ENCODE data around the gene ERC2. TPM values are rescaled to one million over a fixed set of nuclear protein-coding genes. Genes with fewer than 3 reads are reported as not detected.

ERC2 gene
- total and polyA plus RNA-seq, 2 of the 8 experiments (the other 6 are each of a cell fraction or from before 2014, with no cell fraction given): 16.4 to 22.8 TPM

- no peak for FAIRE-seq
- no peak overlapping the region for H4K91ac ChIP-seq (replicated peaks; ENCODE audit: insufficient read length, low read length)
These were observed 911.4 kb downstream of the ERC2 start for GRCh38 chr3:55556619-55557537.

More at GRCh38 chr3:55556619-55557537, 911.4 kb downstream of the ERC2 start:
- CTCF ChIA-PET (ENCODE audit: partially characterized antibody): interaction anchor here (0.9 to 3.0 kb wide), 9 partner anchors 8 to 1599 kb away, joined by 3 to 17 read pairs (median 5); no protein-coding TSS in a partner anchor
- no peak overlapping the region for H2BK120ac ChIP-seq (replicated peaks; ENCODE audit: low read depth, low read length)
- no peak overlapping the region for H3K56ac ChIP-seq (replicated peaks; ENCODE audit: insufficient read length, low read depth, low read length)
- no peak overlapping the region for H3K23ac ChIP-seq (ENCODE audit: insufficient read length)
- no peaks in the 10 kb centered on the region for H3K27me3 ChIP-seq (replicated peaks in 1 of 4; ENCODE audit: control insufficient read depth in 3 of 4, extremely low read depth in 1 of 4, insufficient read depth in 3 of 4, low read length in 3 of 4)
- POLR2A ChIA-PET (ENCODE audit: partially characterized antibody): interaction anchor here (1.1 to 1.4 kb wide), 3 partner anchors 9 to 73 kb away, joined by 3 read pairs; no protein-coding TSS in a partner anchor
- peak overlapping the region in 1 of 4 experiments; percentile 3; a peak in 1 of 7 replicates for H3K9ac ChIP-seq (replicated peaks in 1 of 4; ENCODE audit: extremely low read depth in 1 of 4, low read depth in 3 of 4, low read length in 3 of 4)
- H3K79me2 ChIP-seq (ENCODE audit: control insufficient read depth in 1 of 2, insufficient read depth in 2 of 2, low read length in 2 of 2): no peaks in the 10 kb centered on the region
- no peak overlapping the region for H4K8ac ChIP-seq (ENCODE audit: extremely low read depth, insufficient read depth, low read length)
- no peak for DNase-seq (ENCODE audit: low read depth in 1 of 2, low spot score in 2 of 2)
- H3K4me2 ChIP-seq (ENCODE audit: insufficient read depth in 1 of 2, low read depth in 2 of 2, low read length in 2 of 2): peak overlapping the region in 1 of 2 experiments; percentile 31; a peak in 1 of 4 replicates
- H3K18ac ChIP-seq (ENCODE audit: extremely low read depth, low read length): no peak overlapping the region
- WGBS, 2 experiments (ENCODE audit: extremely low coverage in 1 of 2, insufficient coverage in 1 of 2, insufficient read length in 1 of 2, insufficient replicate concordance in 2 of 2, low coverage in 1 of 2, low lambda C conversion rate in 2 of 2, missing lambda C conversion rate in 1 of 2): 86% methylated on average over 4 of the region's 4 CpGs; no CpG with 5 or more reads in 1 of the 2 experiments
- peaks cover 2% of the 10 kb centered on the region; the same call in 1 of the 2 replicates for H3K23me2 ChIP-seq (ENCODE audit: low read depth, low read length)
- H2BK20ac ChIP-seq (ENCODE audit: low read length): 0 out of 2 replicates have a peak overlapping the region, but pooled peaks have one; percentile 17
- H3K36me3 ChIP-seq (ENCODE audit: control insufficient read depth in 2 of 4, insufficient read depth in 4 of 4, low read length in 3 of 4): no peaks in the 10 kb centered on the region
- no peak overlapping the region for H3K4ac ChIP-seq (replicated peaks; ENCODE audit: insufficient read length, low read depth, low read length)
- no peak overlapping the region for H4K5ac ChIP-seq (ENCODE audit: insufficient read length, low read depth, low read length)
- H4K20me1 ChIP-seq (replicated peaks in 1 of 2; ENCODE audit: control insufficient read depth in 1 of 2, insufficient read depth in 2 of 2, low read length in 2 of 2): no peaks in the 10 kb centered on the region
- H2BK12ac ChIP-seq (ENCODE audit: low read depth, low read length): peak overlapping the region; percentile 54; the same call in 1 of the 2 replicates
- no peak overlapping the region for H2AK5ac ChIP-seq (ENCODE audit: low read depth, low read length)
- H3K4me3 ChIP-seq (ENCODE audit: extremely low read depth in 1 of 4, insufficient read depth in 2 of 4, low read depth in 3 of 4, low read length in 4 of 4): no peak overlapping the region
- H3K4me1 ChIP-seq (replicated peaks in 1 of 4; ENCODE audit: control insufficient read depth in 3 of 4, insufficient read depth in 4 of 4, low read length in 3 of 4): peaks cover 13 to 28% (median 21%) of the 10 kb centered on the region in 4 experiments
- no peaks in the 10 kb centered on the region for H3K9me3 ChIP-seq (ENCODE audit: insufficient read depth in 2 of 2, low read depth in 1 of 2, low read length in 1 of 2)
- H3K27ac ChIP-seq (ENCODE audit: low read depth, low read length): peak overlapping the region; percentile 25; the same call in 1 of the 2 replicates
- H2BK5ac ChIP-seq (ENCODE audit: low read depth, low read length): no peak overlapping the region
- no peak overlapping the region for H3K14ac ChIP-seq (ENCODE audit: insufficient read length)
- 0 out of 2 replicates have a peak overlapping the region, but pooled peaks have one; percentile 64 for H2AFZ ChIP-seq (ENCODE audit: low read length)
- H2BK15ac ChIP-seq (ENCODE audit: low read length): no peak overlapping the region
- no peaks in the 10 kb centered on the region for H3K79me1 ChIP-seq (ENCODE audit: low read depth, low read length)

All from H1 (cell line).